ENCODE data around the gene TP53BP1.
"Not testable (repeated sequence)": the region's sequence is repeated elsewhere in the genome, so short reads cannot be mapped to it uniquely, and the experiment has no call there.

The TP53BP1 gene

DNA sequence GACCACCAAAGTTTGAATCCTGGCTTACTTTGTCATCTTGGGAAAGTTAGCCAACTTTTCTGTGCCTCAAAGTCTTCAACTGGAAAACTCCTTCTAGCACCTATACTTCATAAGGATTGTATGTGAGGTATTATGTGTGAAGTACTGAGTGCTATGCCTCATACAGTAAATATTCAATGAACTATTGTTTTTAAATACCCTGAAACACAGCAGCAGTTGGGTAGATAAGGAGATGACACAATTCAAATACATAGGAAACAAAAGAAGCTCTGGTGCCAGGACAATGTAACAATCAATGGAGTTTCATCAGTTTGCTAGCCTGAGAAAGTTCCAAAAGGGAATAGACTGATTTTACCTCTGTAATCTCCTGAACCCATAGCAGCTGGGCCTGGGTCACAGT, 78.8 kb downstream of the TP53BP1 start:
- no peak for DNase-seq (ENCODE audit: low read depth in 2 of 2)

- DNase-seq (ENCODE audit: low read depth in 2 of 2): no peak
Observed at GRCh38 chr15:43412096-43412495, 80.9 kb downstream of the TP53BP1 start.

- DNase-seq (ENCODE audit: low read depth in 2 of 2): no peak
Observed at GRCh38 chr15:43410572-43411214, 82.3 kb downstream of the TP53BP1 start.

GRCh38 chr15:43408789-43409188, 84.2 kb downstream of the TP53BP1 start:
- no peak for DNase-seq (ENCODE audit: low read depth in 2 of 2)

GRCh38 chr15:43406808-43407207, 86.1 kb downstream of the TP53BP1 start:
- no peak for DNase-seq (ENCODE audit: low read depth in 2 of 2)

DNA sequence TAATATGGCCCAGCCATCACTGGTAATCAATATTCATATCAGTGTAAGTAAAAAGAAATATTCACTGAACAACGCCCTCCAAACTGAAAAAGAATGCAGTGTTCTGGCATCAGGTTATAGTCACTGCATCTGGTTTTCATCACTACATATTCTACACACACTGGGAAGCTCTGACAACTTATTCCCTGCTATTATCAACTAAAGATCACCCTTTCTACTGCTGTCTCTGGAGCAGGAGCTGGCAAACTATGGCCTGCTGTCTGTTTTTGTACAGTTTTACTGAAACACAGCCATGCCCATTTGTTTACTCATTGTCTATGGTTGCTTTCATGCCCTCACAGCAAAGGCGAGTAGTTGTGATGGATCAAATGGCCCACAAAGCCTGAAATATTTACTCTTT, 86.8 kb downstream of the TP53BP1 start:
- no peak for DNase-seq (ENCODE audit: low read depth in 2 of 2)

DNA sequence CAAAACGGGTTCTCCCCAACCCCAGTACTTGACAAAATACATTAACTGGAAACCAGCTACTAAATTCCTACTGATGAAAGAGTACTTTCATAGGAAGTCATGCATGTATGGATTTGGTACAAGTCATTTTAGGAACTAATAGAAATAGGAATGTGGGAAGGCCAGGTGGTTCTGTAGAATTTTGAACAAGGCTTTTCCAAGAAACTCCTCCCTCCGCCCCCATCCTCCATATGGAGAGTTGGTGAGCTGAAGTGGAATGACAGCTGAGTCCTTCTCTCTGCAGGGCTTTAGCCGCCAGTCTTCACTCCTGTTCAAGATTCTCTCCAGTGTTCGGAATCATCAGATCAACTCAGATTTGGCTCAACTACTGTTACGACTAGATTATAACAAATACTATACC, 88.8 kb downstream of the TP53BP1 start:
- no peak for DNase-seq (ENCODE audit: low read depth in 2 of 2)

DNA sequence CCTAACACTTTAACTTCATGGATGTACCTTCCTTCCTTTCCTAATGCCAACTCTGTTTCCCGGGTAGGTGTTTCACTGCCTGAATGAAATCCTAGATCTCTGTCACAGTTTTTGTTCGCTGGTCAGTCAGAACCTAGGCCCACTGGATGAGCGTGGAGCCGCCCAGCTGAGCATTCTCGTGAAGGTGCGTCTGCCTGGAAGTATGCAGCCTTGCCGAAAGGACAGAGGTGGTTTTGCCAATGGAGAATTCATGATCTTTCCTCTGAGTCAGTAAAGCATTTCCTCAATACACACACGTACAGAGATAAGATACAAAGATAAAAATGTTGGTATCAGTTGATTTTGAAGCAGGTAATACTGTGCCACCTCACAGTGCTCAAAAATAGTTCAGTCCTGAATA, 89.3 kb downstream of the TP53BP1 start:
- no peak for DNase-seq (ENCODE audit: low read depth in 2 of 2)

- DNase-seq (ENCODE audit: low read depth in 2 of 2): no peak
Observed at GRCh38 chr15:43402255-43402654, 90.7 kb downstream of the TP53BP1 start.

DNA sequence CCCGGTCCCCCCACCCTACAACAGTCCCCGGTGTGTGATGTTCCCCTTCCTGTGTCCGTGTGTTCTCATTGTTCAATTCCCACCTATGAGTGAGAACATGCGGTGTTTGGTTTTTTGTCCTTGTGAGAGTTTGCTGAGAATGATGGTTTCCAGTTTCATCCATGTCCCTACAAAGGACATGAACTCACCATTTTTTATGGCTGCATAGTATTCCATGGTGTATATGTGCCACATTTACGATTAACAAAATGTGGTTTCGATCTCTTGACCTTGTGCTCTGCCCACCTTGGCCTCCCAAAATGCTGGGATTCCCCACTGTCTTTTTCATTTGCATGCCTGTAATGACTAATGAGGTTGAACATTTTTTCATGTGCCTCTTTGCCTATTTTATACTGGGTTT, 99.4 kb downstream of the TP53BP1 start:
- not testable (repeated sequence) for DNase-seq (ENCODE audit: low read depth in 2 of 2)

DNA sequence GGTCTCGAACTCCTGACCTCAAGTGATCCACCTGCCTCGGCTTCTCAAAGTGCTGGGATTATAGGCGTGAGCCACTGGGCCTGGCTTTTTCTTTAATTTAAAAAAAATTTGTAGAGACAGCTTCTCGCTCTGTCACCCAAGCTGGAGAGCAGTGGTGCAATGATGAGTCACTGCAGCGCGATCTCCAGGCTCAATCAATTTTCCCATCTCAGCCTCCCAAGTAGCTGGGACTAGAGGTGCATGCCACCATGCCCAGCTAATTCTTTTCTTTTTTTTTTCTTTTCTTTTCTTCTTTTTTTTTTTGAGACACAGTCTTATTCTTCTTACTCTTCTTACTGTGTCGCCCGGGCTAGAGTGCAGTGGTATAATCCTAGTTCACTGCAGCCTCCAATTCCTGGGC, 102.2 kb downstream of the TP53BP1 start:
- no peak for DNase-seq (ENCODE audit: low read depth in 2 of 2)

- DNase-seq (ENCODE audit: low read depth in 2 of 2): no peak
Observed at GRCh38 chr15:43383070-43383469, 109.9 kb downstream of the TP53BP1 start.

GRCh38 chr15:43382310-43382709, 110.6 kb downstream of the TP53BP1 start:
- no peak for DNase-seq (ENCODE audit: low read depth in 2 of 2)

DNA sequence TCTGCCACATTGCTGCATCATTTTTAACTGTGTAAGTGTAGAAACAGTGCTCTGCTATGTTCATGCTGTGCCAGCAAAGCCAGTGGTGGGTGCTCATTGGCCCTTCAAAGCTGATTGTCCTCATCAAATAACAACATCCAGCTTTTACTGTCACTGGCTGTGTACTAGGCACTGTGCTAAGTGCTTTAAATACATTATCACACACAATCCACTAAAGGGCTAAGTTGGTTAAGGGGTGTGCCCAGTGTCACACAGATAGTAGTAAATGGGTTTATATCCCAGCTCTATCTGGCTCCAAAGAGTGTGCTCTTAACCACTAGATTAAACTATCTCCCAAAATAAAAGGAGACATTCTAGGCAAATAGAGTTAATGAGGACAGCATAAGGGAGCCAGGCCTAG, 114.4 kb downstream of the TP53BP1 start:
- no peak for DNase-seq (ENCODE audit: low read depth in 2 of 2)

- no peak for DNase-seq (ENCODE audit: low read depth in 2 of 2)
Observed at GRCh38 chr15:43376017-43376705, 116.8 kb downstream of the TP53BP1 start.

- DNase-seq (ENCODE audit: low read depth in 2 of 2): peak; percentile 46 to 52
Observed at GRCh38 chr15:43370975-43371974, 121.7 kb downstream of the TP53BP1 start, which contains the start of the genes TUBGCP4 and ZSCAN29. Gene TUBGCP4, plus strand, starts transcription at chr15:43371101. Its CDS starts 254 bp downstream, at chr15:43371355. Gene ZSCAN29, minus strand, starts transcription at chr15:43371043. Its CDS starts 1,130 bp downstream, at chr15:43369913.

DNA sequence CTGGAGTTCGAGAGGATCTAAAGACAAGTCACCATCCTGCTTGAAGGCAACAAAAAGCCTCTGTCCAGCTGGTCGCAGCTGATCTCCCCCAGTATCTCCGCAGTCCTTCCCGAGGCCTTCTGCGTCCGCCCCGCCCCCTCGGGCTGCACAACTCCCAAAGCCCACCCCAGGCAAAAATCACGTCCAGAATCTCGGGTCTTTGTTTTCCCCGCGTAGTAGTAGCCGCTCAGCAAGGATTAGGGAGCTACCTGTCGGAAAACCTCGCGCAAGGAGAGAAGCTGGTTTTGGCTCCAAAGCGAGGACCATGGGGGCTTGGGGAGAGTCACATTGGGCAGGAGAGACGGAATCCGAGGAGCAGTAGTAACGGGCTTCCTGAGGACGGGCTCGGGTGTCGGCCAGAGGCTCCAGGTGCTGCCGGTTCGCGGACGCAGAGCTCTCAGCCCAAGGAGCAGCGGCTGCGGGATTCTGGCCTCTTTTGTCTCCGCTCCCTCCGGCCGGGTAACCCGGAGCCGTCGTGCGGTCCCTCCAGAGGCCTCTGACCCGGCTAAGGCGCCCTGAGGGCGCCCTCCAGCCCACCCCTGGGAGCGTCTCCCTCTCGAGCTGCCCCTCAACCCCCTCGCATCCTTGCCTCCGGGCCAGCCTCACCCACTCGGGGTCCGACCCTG, 122.5 kb downstream of the TP53BP1 start:
- no peak for DNase-seq (ENCODE audit: low read depth in 2 of 2)

DNA sequence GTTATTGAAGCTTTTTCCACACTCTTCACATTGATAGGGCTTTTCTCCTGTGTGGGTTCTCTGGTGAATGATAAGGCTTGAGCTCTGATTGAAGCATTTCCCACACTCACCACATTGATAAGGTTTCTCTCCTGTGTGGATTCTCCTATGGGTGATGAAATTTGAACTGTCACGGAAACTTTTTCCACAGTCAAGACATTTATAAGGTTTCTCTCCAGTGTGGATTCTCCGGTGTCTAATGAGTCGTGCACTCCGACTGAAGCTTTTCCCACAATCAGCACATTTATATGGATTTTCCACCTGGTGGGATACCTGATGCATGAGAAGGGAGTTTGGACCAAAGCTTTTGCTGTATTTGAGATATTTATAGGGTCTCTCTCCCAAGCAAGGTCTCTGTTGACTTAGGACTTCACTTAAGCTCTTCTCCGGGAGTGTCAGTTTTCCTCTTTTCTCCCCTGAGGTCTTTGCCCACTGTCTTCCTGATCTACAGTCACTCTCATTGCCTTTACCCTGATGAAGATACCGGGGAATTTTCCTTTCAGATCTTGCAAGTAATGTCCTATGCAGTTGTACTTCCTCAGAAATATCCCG, 131.5 kb downstream of the TP53BP1 start:
- no peak for DNase-seq (ENCODE audit: low read depth in 2 of 2)

DNA sequence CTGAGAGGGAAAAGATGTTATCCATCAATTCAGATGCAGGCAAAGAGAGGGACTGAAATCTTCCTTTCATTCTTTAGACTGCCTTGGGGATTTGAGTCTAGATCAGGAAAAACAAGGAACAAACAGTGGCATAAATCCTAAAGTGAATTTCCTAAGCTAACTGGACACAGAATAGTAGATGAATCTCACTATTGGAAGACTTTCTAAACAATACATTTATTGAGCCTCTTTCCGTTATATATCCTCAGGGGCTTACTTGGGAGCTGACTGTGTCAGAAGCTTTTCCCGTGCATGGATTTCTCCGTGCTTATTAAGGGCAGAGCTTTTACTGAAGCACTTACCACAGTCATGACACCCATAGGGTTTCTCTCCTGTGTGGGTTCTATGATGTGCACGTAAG, 132.1 kb downstream of the TP53BP1 start:
- DNase-seq (ENCODE audit: low read depth in 2 of 2): no peak

Data from fibroblast of skin of left quadriceps (primary cell).